Measurements from ENCODE around the gene HOXB9.

DNA sequence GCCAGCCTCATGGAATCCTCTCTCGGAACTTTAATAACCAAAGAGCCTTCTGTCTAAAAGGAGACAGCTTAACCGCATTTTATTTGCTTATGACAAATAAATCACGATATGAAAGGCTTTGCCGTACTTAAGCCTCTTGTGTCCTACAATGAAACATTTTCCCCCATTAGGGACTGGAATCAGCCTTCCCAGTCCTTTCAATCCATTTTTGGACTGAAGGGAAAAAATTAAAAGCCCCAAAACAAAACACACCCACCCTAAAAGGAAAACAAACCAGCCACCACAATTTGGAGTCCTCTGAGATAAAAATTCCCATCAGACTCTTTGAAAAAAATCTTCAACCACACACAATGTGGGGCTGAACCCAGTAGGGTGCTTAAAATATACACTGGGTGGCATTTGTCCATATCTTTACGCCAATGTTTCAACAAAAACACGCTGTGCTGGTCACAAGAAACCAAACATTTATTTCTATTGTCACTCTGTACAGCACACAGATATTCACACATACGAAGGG, 51.0 kb downstream of the HOXB9 start:
- TF ChIP-seq, protein P1, sequence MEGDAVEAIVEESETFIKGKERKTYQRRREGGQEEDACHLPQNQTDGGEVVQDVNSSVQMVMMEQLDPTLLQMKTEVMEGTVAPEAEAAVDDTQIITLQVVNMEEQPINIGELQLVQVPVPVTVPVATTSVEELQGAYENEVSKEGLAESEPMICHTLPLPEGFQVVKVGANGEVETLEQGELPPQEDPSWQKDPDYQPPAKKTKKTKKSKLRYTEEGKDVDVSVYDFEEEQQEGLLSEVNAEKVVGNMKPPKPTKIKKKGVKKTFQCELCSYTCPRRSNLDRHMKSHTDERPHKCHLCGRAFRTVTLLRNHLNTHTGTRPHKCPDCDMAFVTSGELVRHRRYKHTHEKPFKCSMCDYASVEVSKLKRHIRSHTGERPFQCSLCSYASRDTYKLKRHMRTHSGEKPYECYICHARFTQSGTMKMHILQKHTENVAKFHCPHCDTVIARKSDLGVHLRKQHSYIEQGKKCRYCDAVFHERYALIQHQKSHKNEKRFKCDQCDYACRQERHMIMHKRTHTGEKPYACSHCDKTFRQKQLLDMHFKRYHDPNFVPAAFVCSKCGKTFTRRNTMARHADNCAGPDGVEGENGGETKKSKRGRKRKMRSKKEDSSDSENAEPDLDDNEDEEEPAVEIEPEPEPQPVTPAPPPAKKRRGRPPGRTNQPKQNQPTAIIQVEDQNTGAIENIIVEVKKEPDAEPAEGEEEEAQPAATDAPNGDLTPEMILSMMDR (IDR thresholded peaks at IDR 0.05) = no peak
- no peak for TF ChIP-seq POLR2A (IDR thresholded peaks at IDR 0.05)
